ENCODE data around the gene TMIGD2.
A peak's percentile ranks its signal among the peaks of the same experiment; 100 is the strongest.
"Not testable (repeated sequence)": the region's sequence is repeated elsewhere in the genome, so short reads cannot be mapped to it uniquely, and the experiment has no call there.

Gene TMIGD2

GRCh38 chr19:4267101-4267900 is 34.9 kb downstream of the TMIGD2 start:
- no peak for DNase-seq (ENCODE audit: low read depth, low spot score)

GRCh38 chr19:4266253-4267000 is 35.8 kb downstream of the TMIGD2 start:
- DNase-seq (ENCODE audit: low read depth, low spot score): no peak

DNA sequence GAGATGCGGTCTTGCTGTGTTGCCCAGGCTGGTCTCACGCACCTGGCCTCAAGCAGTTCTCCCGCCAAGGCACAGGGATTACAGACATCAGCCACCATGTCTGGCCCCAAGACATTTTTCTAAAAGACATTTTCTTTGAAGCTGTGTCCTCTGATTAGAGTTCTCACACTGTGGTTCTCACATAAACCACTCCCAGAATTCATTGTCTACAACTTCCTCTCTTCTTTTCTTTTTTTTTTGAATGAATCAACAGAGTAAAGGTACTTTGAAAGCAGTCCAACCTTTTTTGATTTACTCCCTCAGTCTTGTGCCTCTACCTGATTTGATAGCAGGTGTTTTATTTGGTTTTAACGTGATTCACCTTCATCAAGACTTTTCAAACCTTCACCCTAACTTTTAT is 37.4 kb downstream of the TMIGD2 start:
- DNase-seq (ENCODE audit: low read depth, low spot score): no peak

GRCh38 chr19:4260613-4261191 is 41.5 kb downstream of the TMIGD2 start:
- DNase-seq (ENCODE audit: low read depth, low spot score): no peak

GRCh38 chr19:4258181-4258580 is 44.0 kb downstream of the TMIGD2 start:
- no peak for DNase-seq (ENCODE audit: low read depth, low spot score)

- DNase-seq (ENCODE audit: low read depth, low spot score): no peak
These were observed 45.2 kb downstream of the TMIGD2 start for GRCh38 chr19:4257025-4257424.

- no peak for DNase-seq (ENCODE audit: low read depth, low spot score)
These were observed 45.6 kb downstream of the TMIGD2 start for GRCh38 chr19:4256563-4256962.

GRCh38 chr19:4246767-4247593 is 55.2 kb downstream of the TMIGD2 start, which contains the start of gene YJU2:
Gene YJU2, plus strand, starts transcription at chr19:4247080. Its CDS starts 67 bp downstream, at chr19:4247147.
- peak; percentile 100 for DNase-seq (ENCODE audit: low read depth, low spot score)

DNA sequence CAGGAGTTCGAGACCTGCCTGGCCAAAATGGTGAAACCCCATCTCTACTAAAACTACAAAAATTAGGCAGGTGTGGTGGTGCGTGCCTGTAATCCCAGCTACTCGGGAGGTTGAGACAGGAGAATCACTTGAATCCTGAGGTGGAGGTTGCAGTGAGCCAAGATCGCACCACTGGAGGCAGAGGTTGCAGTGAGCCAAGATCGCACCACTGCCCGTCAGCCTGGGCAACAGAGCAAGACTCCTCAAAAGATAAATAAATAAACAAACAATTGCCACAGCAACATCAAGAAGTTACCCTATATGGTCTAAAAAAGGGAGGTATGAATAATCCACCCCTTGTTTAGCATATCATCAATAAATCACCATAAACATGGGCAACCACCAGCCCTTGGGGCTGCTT is 56.3 kb downstream of the TMIGD2 start:
- DNase-seq (ENCODE audit: low read depth, low spot score): not testable (repeated sequence)
